HG02884 (cell line): ENCODE data around the gene RNF40.
A peak's percentile ranks its signal among the peaks of the same experiment; 100 is the strongest.

Experiments used
- ATAC-seq: cut with Tn5 transposase; IDR thresholded peaks from one replicate; pipeline ENCODE4 v1.9.1; 2021; ENCODE audit warnings: mild to moderate bottlenecking, moderate library complexity; ENCODE audit not compliant: unreplicated experiment

Gene RNF40

DNA sequence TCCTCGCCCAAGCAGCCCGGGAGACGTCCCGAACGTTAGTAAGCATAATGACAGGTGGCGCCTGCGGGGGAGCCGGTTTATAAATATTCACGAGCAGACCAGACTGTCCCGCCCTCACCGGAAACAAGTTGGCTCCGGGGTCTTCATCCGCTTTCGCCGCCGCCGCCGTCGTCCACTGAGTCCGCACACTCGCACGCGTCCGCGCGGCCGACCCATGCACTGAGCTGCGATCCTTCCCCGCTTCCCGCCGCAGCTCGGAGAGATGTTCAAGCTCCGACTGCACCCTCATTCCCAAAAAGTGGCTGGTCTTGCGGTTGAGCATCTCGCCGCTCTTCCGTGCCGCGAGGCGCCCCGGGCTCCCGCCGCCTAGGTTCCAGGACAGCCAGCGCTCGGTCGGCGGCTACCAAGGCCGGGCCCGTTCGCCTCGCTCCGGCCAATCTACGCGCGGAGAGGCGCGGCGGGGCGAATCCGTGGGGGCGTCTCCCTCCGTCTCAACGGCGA lies 645 bp upstream of the RNF40 start:
- peak; percentile 15 for ATAC-seq

DNA sequence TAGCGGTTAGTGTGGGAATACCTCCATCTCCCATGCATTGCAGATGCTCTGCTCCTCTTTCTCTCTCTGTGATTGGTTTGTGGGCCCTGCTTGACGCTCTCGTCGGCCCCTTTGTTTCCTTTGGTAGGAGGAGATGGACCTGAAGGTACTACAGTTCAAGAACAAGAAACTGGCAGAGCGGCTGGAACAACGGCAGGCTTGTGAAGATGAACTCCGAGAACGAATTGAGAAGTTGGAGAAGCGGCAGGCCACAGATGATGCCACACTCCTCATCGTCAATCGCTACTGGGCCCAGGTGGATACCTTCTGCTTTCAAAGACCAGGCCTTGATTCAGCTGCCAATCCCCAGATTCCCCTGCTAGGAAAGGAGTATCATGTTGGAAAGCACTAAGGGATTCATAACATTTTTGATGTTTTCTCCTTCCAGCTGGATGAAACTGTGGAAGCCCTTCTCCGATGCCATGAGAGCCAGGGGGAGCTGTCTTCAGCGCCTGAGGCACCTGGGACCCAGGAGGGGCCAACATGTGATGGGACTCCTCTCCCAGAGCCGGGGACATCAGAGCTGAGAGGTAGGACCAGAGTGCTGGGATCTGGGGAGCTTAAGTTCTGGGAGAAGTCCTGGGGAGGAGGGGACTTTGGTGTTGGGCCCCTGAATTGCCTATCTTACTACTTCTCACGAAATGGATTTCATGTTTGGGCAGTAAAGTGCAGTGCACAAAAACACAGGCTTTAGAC lies 1.0 kb downstream of the RNF40 start:
- no peak for ATAC-seq

GRCh38 chr16:30764086-30764485 lies 2.0 kb downstream of the RNF40 start:
- ATAC-seq = no peak

DNA sequence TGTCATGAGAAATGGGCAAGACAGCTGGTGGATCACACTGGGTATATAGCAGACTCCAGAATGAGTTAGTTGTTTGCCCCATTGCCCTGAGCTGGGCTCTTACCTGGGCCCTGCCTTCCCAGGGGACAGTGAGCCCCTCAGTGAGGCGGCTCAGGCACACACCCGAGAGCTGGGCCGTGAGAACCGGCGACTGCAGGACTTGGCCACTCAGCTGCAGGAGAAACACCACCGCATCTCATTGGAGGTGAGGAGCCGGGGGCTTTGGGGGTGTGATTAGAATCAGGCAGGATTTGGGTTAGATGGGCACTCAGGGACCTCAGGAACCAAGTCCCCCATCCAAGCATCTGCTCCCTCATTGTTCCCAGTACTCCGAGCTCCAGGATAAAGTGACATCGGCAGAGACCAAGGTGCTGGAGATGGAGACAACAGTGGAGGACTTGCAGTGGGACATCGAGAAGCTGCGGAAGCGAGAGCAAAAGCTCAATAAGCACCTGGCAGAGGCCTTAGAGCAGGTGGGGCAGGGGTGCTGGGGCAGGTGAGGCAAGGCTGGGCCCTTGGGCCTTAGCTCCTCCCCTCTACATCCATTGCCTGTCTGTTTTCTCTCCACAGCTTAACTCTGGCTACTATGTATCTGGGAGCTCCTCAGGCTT lies 2.8 kb downstream of the RNF40 start:
- ATAC-seq = no peak

DNA sequence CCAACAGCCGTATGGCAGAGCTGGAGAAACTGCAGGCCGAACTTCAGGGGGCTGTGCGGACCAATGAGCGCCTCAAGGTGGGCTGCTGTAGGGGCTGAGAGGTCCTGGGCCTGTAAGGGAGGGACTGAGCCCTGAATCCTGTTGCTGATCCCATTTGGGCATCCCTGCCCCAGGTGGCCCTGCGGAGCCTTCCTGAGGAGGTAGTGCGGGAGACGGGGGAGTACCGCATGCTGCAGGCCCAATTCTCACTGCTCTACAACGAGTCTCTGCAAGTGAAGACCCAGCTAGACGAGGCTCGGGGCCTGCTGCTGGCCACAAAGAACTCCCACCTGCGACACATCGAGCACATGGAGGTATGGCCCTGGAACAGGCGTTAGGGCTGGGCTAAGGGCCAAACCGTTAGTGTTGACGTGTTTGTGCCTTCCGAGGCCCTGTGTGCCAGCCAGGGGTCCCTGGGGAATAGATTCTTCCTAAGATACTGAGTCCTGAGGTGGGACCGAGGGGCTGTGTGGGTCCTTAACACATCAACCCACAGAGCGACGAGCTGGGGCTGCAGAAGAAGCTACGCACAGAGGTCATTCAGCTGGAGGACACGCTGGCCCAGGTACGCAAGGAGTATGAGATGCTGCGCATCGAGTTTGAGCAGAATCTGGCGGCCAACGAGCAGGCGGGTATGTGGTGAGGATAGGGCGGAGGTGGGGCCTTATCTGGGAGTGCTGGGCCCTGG lies 4.2 kb downstream of the RNF40 start:
- ATAC-seq = no peak

DNA sequence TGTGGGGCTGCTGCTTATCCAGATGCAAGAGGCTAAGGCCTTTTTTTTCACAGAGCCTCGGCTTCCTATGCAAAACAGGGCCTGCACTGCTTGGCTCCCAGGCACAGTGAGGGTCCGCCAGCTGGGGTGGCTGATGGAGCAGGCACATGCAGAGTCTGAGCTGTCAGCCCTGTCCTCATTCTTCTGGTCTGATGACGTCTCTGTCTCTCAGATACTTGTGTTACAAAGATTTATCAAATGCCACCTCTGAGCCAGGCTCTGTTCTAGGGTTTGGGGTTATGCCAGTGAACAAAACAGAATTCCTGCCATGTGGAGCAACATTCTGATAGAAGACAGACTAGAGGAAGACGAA lies 4.8 kb downstream of the RNF40 start:
- ATAC-seq = no peak

DNA sequence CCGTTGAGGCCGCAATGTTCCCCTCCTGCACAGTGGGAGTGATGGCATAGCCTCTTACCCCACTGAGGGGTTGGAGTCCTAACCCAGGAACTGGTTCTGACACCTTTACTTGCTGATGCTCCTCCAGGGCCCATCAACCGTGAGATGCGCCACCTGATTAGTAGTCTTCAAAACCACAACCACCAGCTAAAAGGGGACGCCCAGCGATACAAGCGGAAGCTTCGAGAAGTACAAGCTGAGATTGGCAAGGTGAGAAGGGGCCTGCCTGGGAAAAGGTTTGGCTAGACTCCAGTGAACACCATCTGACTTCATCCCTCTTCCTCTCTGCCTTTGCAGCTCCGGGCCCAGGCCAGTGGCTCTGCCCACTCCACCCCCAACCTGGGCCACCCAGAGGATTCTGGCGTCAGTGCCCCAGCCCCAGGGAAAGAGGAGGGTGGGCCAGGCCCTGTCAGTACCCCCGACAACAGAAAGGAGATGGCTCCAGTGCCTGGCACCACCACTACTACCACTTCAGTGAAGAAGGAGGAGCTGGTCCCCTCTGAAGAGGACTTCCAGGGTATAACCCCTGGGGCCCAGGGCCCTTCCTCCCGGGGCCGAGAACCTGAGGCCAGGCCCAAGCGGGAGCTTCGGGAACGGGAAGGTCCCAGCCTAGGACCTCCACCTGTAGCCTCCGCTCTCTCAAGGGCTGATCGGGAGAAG lies 5.8 kb downstream of the RNF40 start:
- ATAC-seq = no peak

DNA sequence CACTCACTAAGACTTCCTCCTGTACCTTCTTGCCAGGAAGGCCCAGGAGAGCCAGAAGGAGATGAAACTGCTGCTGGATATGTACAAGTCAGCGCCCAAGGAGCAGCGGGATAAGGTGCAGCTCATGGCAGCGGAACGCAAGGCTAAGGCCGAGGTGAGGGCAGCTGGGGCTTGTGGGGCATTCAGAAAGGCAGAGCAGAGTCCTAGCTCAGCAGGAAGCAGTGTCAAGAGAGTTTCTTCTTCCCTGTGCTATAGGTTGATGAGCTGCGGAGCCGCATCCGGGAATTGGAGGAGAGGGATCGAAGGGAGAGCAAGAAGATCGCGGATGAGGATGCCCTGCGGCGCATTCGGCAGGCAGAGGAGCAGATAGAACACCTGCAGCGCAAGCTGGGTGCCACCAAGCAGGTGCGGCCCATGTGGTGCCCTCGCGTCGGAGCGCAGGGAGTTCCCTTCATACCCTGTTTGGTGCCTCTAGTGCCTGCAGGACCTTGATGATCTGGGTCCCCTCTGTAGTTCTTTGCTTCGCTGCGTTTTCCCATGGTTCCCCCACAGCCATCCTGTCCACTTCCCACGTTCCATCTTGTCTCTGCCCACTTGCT lies 6.6 kb downstream of the RNF40 start:
- no peak for ATAC-seq

DNA sequence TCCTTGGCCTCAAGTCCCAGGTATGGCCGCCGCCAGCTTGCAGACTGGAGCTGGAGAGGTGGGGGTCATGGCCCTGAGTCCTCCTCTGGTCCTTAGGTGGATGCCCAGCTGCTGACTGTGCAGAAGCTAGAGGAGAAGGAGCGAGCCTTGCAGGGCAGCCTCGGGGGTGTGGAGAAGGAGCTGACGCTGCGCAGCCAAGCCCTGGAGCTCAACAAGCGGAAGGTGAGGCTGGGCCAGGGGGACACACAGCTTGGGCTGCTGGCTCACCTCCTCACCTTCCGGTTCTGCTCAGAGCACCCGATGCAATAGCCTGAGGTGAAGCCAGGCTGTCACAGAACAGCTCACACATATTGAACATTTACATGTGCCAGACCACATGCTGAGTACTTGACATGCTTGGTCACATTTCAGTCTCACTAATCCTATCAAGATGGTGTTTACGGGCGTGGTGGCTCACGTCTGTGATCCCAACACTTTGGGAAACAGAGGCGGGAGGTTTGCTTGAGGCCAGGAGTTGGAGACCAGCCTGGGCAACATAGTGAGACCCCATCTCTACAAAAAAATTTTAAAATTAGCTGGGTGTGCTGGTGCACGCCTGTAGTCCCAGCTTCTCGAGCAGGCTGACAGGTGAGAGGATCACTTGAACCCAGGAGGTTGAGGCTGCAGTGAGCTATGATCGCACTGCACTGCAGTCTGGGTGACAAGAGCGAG lies 7.4 kb downstream of the RNF40 start:
- ATAC-seq = no peak

GRCh38 chr16:30771726-30772125 lies 9.6 kb downstream of the RNF40 start:
- no peak for ATAC-seq

DNA sequence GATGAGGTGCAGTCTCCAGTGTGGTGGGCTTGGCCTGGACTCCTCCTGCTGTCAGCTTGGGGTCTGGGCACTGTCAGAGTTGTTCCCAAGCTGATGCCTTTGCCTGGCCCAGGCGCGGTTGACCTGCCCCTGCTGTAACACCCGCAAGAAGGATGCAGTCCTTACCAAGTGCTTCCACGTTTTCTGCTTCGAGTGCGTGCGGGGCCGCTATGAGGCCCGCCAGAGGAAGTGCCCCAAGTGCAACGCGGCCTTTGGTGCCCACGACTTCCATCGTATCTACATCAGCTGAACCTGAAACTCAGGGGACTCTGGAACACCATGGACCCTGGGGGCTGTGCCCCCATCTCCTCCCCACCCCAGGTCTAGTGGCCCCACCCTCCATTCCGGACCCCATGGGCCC lies 11.7 kb downstream of the RNF40 start:
- no peak for ATAC-seq

GRCh38 chr16:30774367-30775130 lies 12.4 kb downstream of the RNF40 start:
- ATAC-seq = no peak

DNA sequence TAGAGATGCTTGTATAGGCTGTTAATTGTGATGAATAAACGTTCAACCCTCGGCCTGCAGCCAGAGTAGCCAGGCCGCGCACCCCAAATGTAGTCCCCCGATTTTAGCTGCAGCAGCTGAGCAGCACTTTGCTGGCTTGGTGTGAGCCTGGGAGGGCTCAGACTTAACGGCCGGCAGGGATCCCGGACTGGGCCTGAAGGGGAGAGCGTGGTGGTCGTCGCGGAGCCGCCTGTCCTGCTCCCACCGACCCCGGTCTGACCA lies 12.9 kb downstream of the RNF40 start:
- ATAC-seq = no peak

- ATAC-seq = no peak
Measured at GRCh38 chr16:30775392-30776188, 13.5 kb downstream of the RNF40 start.

GRCh38 chr16:30777591-30778297 lies 15.6 kb downstream of the RNF40 start:
- ATAC-seq = no peak

- no peak for ATAC-seq
Measured at GRCh38 chr16:30778549-30779244, 16.6 kb downstream of the RNF40 start.

DNA sequence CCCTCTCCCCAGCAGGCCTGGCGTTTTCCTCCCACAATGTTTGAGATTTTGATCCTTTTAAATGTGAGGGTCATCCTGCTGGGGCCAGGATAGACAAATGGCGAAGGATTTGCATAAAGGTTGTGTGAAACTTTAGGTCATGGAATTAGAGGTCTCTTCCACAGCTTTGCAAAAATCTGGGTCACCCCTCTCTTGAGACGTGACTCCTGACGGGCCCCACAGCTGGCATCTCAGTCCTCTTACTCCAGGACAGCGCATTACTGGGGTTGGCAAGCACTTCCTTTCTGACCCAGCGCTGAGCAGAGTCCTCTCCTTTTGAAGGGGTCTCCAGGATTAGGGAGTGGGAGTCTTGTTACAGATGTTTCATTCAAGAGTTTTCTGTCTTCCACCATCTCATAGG lies 17.5 kb downstream of the RNF40 start:
- no peak for ATAC-seq

DNA sequence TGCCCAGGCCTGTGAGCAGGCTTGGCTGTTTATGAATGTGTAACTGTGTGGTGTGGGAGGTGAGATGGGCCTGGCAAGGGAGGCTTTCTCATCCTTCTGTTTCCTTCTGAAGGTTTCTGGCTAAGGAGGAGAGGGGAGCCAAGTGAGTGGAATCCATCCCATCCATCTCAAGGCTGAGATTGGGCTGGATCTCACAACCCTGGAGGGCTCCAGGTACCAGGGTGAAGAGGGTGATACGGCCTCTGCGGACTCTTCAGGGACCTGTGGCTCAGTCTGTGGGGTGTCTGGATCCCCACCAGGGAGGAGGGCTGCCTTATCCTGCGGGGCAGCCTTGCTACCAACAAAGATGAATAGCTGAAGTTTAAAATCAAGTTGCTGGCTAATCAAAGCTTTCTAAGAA lies 17.9 kb downstream of the RNF40 start:
- ATAC-seq = no peak
